Spleen (tissue), 11 donors: Measurements from ENCODE around the gene ALK. TPM values are rescaled to one million over a fixed set of nuclear protein-coding genes. Genes with fewer than 3 reads are reported as not detected.

ENCODE experiments used
- DNase-seq: peaks from one replicate; pipeline ENCODE4 v3.0.0-alpha.2; 2020
- H3K27ac ChIP-seq, 8 donors: fragments of 200-600 bp; sonication (generic) in 7 of 8; 1 replicate in 4 of 8; 2 replicates in 4 of 8; pipeline versions ENCODE4 v1.5.0 to v1.8.0; 2016 to 2021; ENCODE audit warnings: inconsistent platforms in 4 of 8, mild to moderate bottlenecking in 4 of 8, moderate library complexity in 1 of 8
- H3K27me3 ChIP-seq, 7 donors: fragments of 200-600 bp; sonication (generic) in 6 of 7; replicated peaks in 1 of 7; 1 replicate in 4 of 7; 2 replicates in 3 of 7; pipeline versions ENCODE4 v1.5.0 to v1.8.0; 2016 to 2021; ENCODE audit warnings: inconsistent platforms in 3 of 7, mild to moderate bottlenecking in 1 of 7
- H3K36me3 ChIP-seq, 6 donors: fragments of 200-600 bp; sonication (generic) in 5 of 6; 1 replicate in 4 of 6; 2 replicates in 2 of 6; pipeline versions ENCODE4 v1.5.0 to v1.8.0; 2016 to 2021; ENCODE audit warnings: inconsistent platforms in 2 of 6
- H3K4me1 ChIP-seq, 6 donors: fragments of 200-600 bp; sonication (generic) in 5 of 6; 1 replicate in 3 of 6; 2 replicates in 3 of 6; pipeline versions ENCODE4 v1.5.0 to v1.8.0; 2016 to 2021; ENCODE audit warnings: inconsistent platforms in 3 of 6
- H3K4me3 ChIP-seq, 8 donors: fragments of 200-600 bp; sonication (generic) in 7 of 8; 1 replicate in 4 of 8; 2 replicates in 4 of 8; pipeline versions ENCODE4 v1.5.0 to v1.8.0; 2016 to 2021; ENCODE audit warnings: inconsistent platforms in 4 of 8, mild to moderate bottlenecking in 4 of 8, moderate library complexity in 2 of 8
- H3K9me3 ChIP-seq, 8 donors: fragments of 200-600 bp; sonication (generic) in 7 of 8; 1 replicate in 4 of 8; 2 replicates in 4 of 8; pipeline versions ENCODE4 v1.5.0 to v1.8.0; 2016 to 2021; ENCODE audit warnings: inconsistent platforms in 4 of 8
- CTCF ChIP-seq, 11 experiments: fragments of 200-600 bp in 7 of 11; fragments of 450-650 bp in 4 of 11; sonication (generic) in 4 of 11; IDR thresholded peaks in 8 of 11; conservative IDR thresholded peaks in 3 of 11; 1 replicate in 7 of 11; 2 replicates in 4 of 11; pipeline versions ENCODE4 v1.4.0 to v1.8.0; 2016 to 2021; ENCODE audit warnings: antibody characterized with exemption in 11 of 11, inconsistent platforms in 4 of 11, mild to moderate bottlenecking in 1 of 11
- POLR2A ChIP-seq, 3 donors: fragments of 450-650 bp; IDR thresholded peaks; one replicate each; pipeline ENCODE4 v1.5.1; 2017; ENCODE audit warnings: antibody characterized with exemption in 3 of 3, mild to moderate bottlenecking in 1 of 3
- POLR2AphosphoS5 ChIP-seq, 3 donors: sonication (generic); formaldehyde crosslinking; IDR thresholded peaks; one replicate each; pipeline ENCODE4 v1.5.1; 2017; ENCODE audit warnings: antibody characterized with exemption in 3 of 3
- WGBS, 5 donors: extraction: QIAGEN DNeasy Blood & Tissue Kit in 3 of 5; methylation state at CpG; one replicate each; pipeline versions ENCODE4 v1.1.5 to v1.1.7; 2013 to 2018; 5-methylcytosine and 5-hydroxymethylcytosine counted together
- intact Hi-C: fragments of 100-400 bp; cut with DNase I; formaldehyde crosslinking; loops from one replicate; pipeline ENCODE4 v1.15.0; 2023; ENCODE audit warnings: low total_unique reads
- polyA plus RNA-seq, 3 donors: library from polyadenylated mRNA; stranded (reverse); fragments of 200-250 nt; gene quantifications; one replicate each; pipeline ENCODE4 v1.2.1, GENCODE V29; 2013
- total RNA-seq, 7 donors: library from RNA; depleted of rRNA in 3 of 7; stranded (reverse); fragments of >200 nt in 3 of 7; fragmentation: NEBNext Ultra II Directional in 4 of 7; extraction: Animal tissue kit (Norgen Biotek cat#: 25700) in 4 of 7; gene quantifications; one replicate each; pipeline versions ENCODE4 v1.1.0 to v1.2.1, GENCODE V29; 2016 to 2021
- donor health status: healthy with polysubstance abuse.
- donor health status: DM: no; HTN: no; CAD: no; lungs with moderate emphysema.
- donor health status: DM: no; HTN: no; CAD: no.
- donor health status: Bipolar disorder and iron deficiency.
- donor health status: healthy.
- donor health status: DM: no; HTN: no; CAD: no.
- donor health status: DM: yes; HTN: yes; CAD: no.

ALK gene
- total and polyA plus RNA-seq, 10 donors = 0.03 to 0.28 (median 0.06) TPM; not detected in 7

- Histone ChIP-seq H3K9me3 (no peaks in the 10 kb centered on the region), H3K4me1 (no peaks in the 10 kb centered on the region), H3K36me3 (no peaks in the 10 kb centered on the region), H3K4me3 (no peak overlapping the region), H3K27ac (no peak overlapping the region), H3K27me3 (peaks cover 0 to 16% (median 0%) of the 10 kb centered on the region in 7 donors)
- TF ChIP-seq POLR2A (IDR thresholded peaks at IDR 0.05) (no peak), CTCF (IDR thresholded peaks at IDR 0.05 in 8 of 11, conservative IDR thresholded peaks at IDR 0.05 in 3 of 11) (no peak), POLR2AphosphoS5 (IDR thresholded peaks at IDR 0.05) (no peak)
- WGBS, 5 donors = 74 to 87% (median 80%) methylated on average over 3 of the region's 3 CpGs
- intact Hi-C loops = no loop called here
- no peak for DNase-seq
Measured at GRCh38 chr2:29253026-29253425, 668.4 kb downstream of the ALK start.

- no peaks in the 10 kb centered on the region for H3K9me3 ChIP-seq
- H3K4me3 ChIP-seq = no peak overlapping the region
- no peaks in the 10 kb centered on the region for H3K36me3 ChIP-seq
- intact Hi-C loops = no loop called here
- 88 to 97% (median 90%) methylated on average over 5 of the region's 5 CpGs for WGBS, 5 donors
- TF ChIP-seq CTCF (IDR thresholded peaks at IDR 0.05 in 8 of 11, conservative IDR thresholded peaks at IDR 0.05 in 3 of 11) (no peak), POLR2AphosphoS5 (IDR thresholded peaks at IDR 0.05) (no peak), POLR2A (IDR thresholded peaks at IDR 0.05) (no peak)
- DNase-seq = peak; percentile 32
- no peak overlapping the region for H3K27ac ChIP-seq
- H3K4me1 ChIP-seq = no peaks in the 10 kb centered on the region
- H3K27me3 ChIP-seq = peaks cover 0 to 10% (median 0%) of the 10 kb centered on the region in 7 donors
Measured at GRCh38 chr2:29251406-29251805, 670.0 kb downstream of the ALK start.

- H3K4me3 ChIP-seq = no peak overlapping the region
- H3K4me1 ChIP-seq = no peaks in the 10 kb centered on the region
- TF ChIP-seq POLR2A (IDR thresholded peaks at IDR 0.05) (no peak), CTCF (IDR thresholded peaks at IDR 0.05 in 8 of 11, conservative IDR thresholded peaks at IDR 0.05 in 3 of 11) (no peak), POLR2AphosphoS5 (IDR thresholded peaks at IDR 0.05) (no peak)
- H3K27ac ChIP-seq = no peak overlapping the region
- H3K27me3 ChIP-seq = peaks cover 0 to 9% (median 0%) of the 10 kb centered on the region in 7 donors
- no peaks in the 10 kb centered on the region for H3K36me3 ChIP-seq
- intact Hi-C loops = no loop called here
- DNase-seq = no peak
- no peaks in the 10 kb centered on the region for H3K9me3 ChIP-seq
- 92 to 96% (median 94%) methylated on average over 4 to 7 of the region's 7 CpGs for WGBS, 5 donors
Measured at GRCh38 chr2:29250977-29251376, 670.4 kb downstream of the ALK start.

- intact Hi-C loops = no loop called here
- H3K9me3 ChIP-seq = no peaks in the 10 kb centered on the region
- peaks cover 0 to 9% (median 0%) of the 10 kb centered on the region in 7 donors for H3K27me3 ChIP-seq
- H3K36me3 ChIP-seq = no peaks in the 10 kb centered on the region
- H3K4me1 ChIP-seq = no peaks in the 10 kb centered on the region
- no peak for TF ChIP-seq CTCF (IDR thresholded peaks at IDR 0.05 in 8 of 11, conservative IDR thresholded peaks at IDR 0.05 in 3 of 11)
- no peak for TF ChIP-seq POLR2A (IDR thresholded peaks at IDR 0.05)
- TF ChIP-seq POLR2AphosphoS5 (IDR thresholded peaks at IDR 0.05) = no peak
- H3K27ac ChIP-seq = no peak overlapping the region
- DNase-seq = no peak
- no peak overlapping the region for H3K4me3 ChIP-seq
- 47 to 61% (median 54%) methylated on average over 7 to 11 of the region's 11 CpGs for WGBS, 5 donors
Measured at GRCh38 chr2:29249666-29250253, 671.6 kb downstream of the ALK start.
